SU-DHL-6 (cell line): ENCODE results near the gene PPP1CA.

Experiments
- H2AFZ ChIP-seq: fragments of 200-600 bp; sonication (generic); 2 replicates; pipeline ENCODE4 v1.6.1; 2014; ENCODE audit warnings: low read depth, mild to moderate bottlenecking, moderate library complexity, mixed read lengths, antibody characterized with exemption, low read length; ENCODE audit not compliant: severe bottlenecking
- H3F3A ChIP-seq: fragments of 200-600 bp; shearing (Covaris generic); 2 replicates; pipeline ENCODE4 v1.6.0; 2016; ENCODE audit warnings: antibody characterized with exemption, mild to moderate bottlenecking; ENCODE audit not compliant: insufficient read depth
- H3K27ac ChIP-seq: fragments of 200-600 bp; sonication (generic); 2 replicates; pipeline ENCODE4 v1.5.1; 2016; ENCODE audit warnings: low read depth, mild to moderate bottlenecking, low read length, moderate library complexity, mixed read lengths
- H3K27me3 ChIP-seq: fragments of 200-600 bp; sonication (generic), shearing (Covaris generic); 2 replicates; pipeline ENCODE4 v1.6.0; 2014; ENCODE audit warnings: mild to moderate bottlenecking, low read length
- H3K36me3 ChIP-seq: fragments of 200-600 bp; sonication (generic); 2 replicates; pipeline ENCODE4 v1.6.1; 2014; ENCODE audit warnings: mild to moderate bottlenecking, low read length, mixed read lengths
- H3K4me2 ChIP-seq: fragments of 300-600, 200-600 bp; shearing (Covaris generic), sonication (generic); 2 replicates; pipeline ENCODE4 v1.6.0; 2014; ENCODE audit warnings: low read length, low read depth, mild to moderate bottlenecking; ENCODE audit not compliant: poor library complexity, severe bottlenecking
- H3K4me3 ChIP-seq: fragments of 200-600 bp; sonication (generic); 2 replicates; pipeline ENCODE4 v1.5.1; 2014; ENCODE audit warnings: antibody characterized with exemption, low read length, mild to moderate bottlenecking, mixed read lengths; ENCODE audit not compliant: insufficient read depth, poor library complexity, severe bottlenecking
- H3K79me2 ChIP-seq: fragments of 200-600 bp; sonication (generic); 2 replicates; pipeline ENCODE4 v1.6.1; 2014; ENCODE audit warnings: mild to moderate bottlenecking, low read length, moderate library complexity; ENCODE audit not compliant: insufficient read depth
- H3K9ac ChIP-seq: fragments of 200-600 bp; sonication (generic); 2 replicates; pipeline ENCODE4 v1.7.0; 2014; ENCODE audit warnings: mild to moderate bottlenecking, low read length
- H3K9me2 ChIP-seq: fragments of 200-600 bp; sonication (generic); replicated peaks from 2 replicates; pipeline ENCODE4 v1.6.1; 2014; ENCODE audit warnings: low read length; ENCODE audit not compliant: insufficient read depth
- H3K9me3 ChIP-seq: fragments of 200-600 bp; sonication (generic); 2 replicates; pipeline ENCODE4 v1.6.1; 2014; ENCODE audit warnings: low read length, mixed read lengths; ENCODE audit not compliant: insufficient read depth
- H4K20me1 ChIP-seq: fragments of 200-600 bp; sonication (generic); 2 replicates; pipeline ENCODE4 v1.6.1; 2014; ENCODE audit warnings: low read depth, mild to moderate bottlenecking, antibody characterized with exemption, low read length, moderate library complexity, mixed read lengths
- CTCF ChIP-seq: fragments of 200-600 bp; sonication (generic); IDR thresholded peaks from one replicate; pipeline ENCODE4 v1.5.1; 2017; ENCODE audit warnings: antibody characterized with exemption, mild to moderate bottlenecking, low read length, moderate library complexity; ENCODE audit not compliant: insufficient read depth, poor library complexity, severe bottlenecking
- EZH2phosphoT487 ChIP-seq: fragments of 200-600 bp; sonication (generic), shearing (Covaris generic); conservative IDR thresholded peaks from 2 replicates; pipeline ENCODE4 v1.6.1; 2018; ENCODE audit warnings: mild to moderate bottlenecking, antibody characterized with exemption, low read length, moderate library complexity, mixed read lengths

PPP1CA gene

GRCh38 chr11:67369275-67369674, 32.4 kb downstream of the PPP1CA start:
- H3K27me3 ChIP-seq = no peaks in the 10 kb centered on the region
- no peaks in the 10 kb centered on the region for H3F3A ChIP-seq
- H3K9me3 ChIP-seq = no peaks in the 10 kb centered on the region
- no peak overlapping the region for H3K27ac ChIP-seq
- no peak overlapping the region for H3K4me2 ChIP-seq
- H3K36me3 ChIP-seq = no peaks in the 10 kb centered on the region
- H3K9ac ChIP-seq = no peak overlapping the region
- no peaks in the 10 kb centered on the region for H3K9me2 ChIP-seq
- no peak overlapping the region for H3K4me3 ChIP-seq
- H4K20me1 ChIP-seq = no peaks in the 10 kb centered on the region
- no peak overlapping the region for H2AFZ ChIP-seq
- no peak for TF ChIP-seq CTCF
- no peak for TF ChIP-seq EZH2phosphoT487
- no peaks in the 10 kb centered on the region for H3K79me2 ChIP-seq

- Histone ChIP-seq H3K4me2 (no peak overlapping the region), H3K9me2 (no peaks in the 10 kb centered on the region), H3F3A (no peaks in the 10 kb centered on the region), H3K4me3 (no peak overlapping the region), H2AFZ (no peak overlapping the region), H3K27me3 (no peaks in the 10 kb centered on the region), H3K9ac (no peak overlapping the region), H3K9me3 (no peaks in the 10 kb centered on the region), H3K79me2 (no peaks in the 10 kb centered on the region), H3K36me3 (no peaks in the 10 kb centered on the region), H4K20me1 (no peaks in the 10 kb centered on the region), H3K27ac (no peak overlapping the region)
- no peak for TF ChIP-seq CTCF
- no peak for TF ChIP-seq EZH2phosphoT487
Observed at GRCh38 chr11:67368621-67369020, 33.0 kb downstream of the PPP1CA start.

- no peak overlapping the region for H3K27ac ChIP-seq
- no peaks in the 10 kb centered on the region for H4K20me1 ChIP-seq
- TF ChIP-seq CTCF = no peak
- TF ChIP-seq EZH2phosphoT487 = no peak
- no peaks in the 10 kb centered on the region for H3K9me2 ChIP-seq
- no peak overlapping the region for H2AFZ ChIP-seq
- no peaks in the 10 kb centered on the region for H3F3A ChIP-seq
- no peak overlapping the region for H3K4me2 ChIP-seq
- no peaks in the 10 kb centered on the region for H3K79me2 ChIP-seq
- no peaks in the 10 kb centered on the region for H3K27me3 ChIP-seq
- H3K9me3 ChIP-seq = no peaks in the 10 kb centered on the region
- H3K9ac ChIP-seq = no peak overlapping the region
- H3K4me3 ChIP-seq = no peak overlapping the region
- no peaks in the 10 kb centered on the region for H3K36me3 ChIP-seq
Observed at GRCh38 chr11:67367761-67368227, 33.9 kb downstream of the PPP1CA start.
